Measurements from ENCODE around the gene PCDHGC3.

- TF ChIP-seq CTCF (IDR thresholded peaks at IDR 0.05; ENCODE audit: low read depth, low read length) (no peak), POLR2A (IDR thresholded peaks at IDR 0.05; ENCODE audit: extremely low read depth, insufficient read length) (no peak)
Observed at GRCh38 chr5:141519605-141520565, 44.1 kb downstream of the PCDHGC3 start.

Measured in NB4 (cell line).